GM12891 (cell line): Measurements from ENCODE around the gene SLC49A4.

ENCODE experiments used
- PAX5 ChIP-seq: IDR thresholded peaks from 2 replicates; pipeline ENCODE4 v1.6.1; 2011; ENCODE audit warnings: low read length, moderate library complexity, mild to moderate bottlenecking; ENCODE audit not compliant: insufficient read depth, severe bottlenecking
- POLR2A ChIP-seq: IDR thresholded peaks from 2 replicates; pipeline ENCODE4 v1.6.1; 2011; ENCODE audit warnings: low read depth, low read length, control low read depth
- POLR2AphosphoS5 ChIP-seq: IDR thresholded peaks from 2 replicates; pipeline ENCODE4 v1.6.1; 2011; ENCODE audit warnings: low read depth, low read length, control low read depth
- POU2F2 ChIP-seq: IDR thresholded peaks from 2 replicates; pipeline ENCODE4 v1.6.1; 2011; ENCODE audit warnings: low read depth, mild to moderate bottlenecking, control low read depth, low read length, moderate library complexity
- SPI1 ChIP-seq: IDR thresholded peaks from 2 replicates; pipeline ENCODE4 v1.6.1; 2011; ENCODE audit warnings: low read depth, low read length, control low read depth
- TAF1 ChIP-seq: IDR thresholded peaks from 2 replicates; pipeline ENCODE4 v1.6.1; 2011; ENCODE audit warnings: low read depth, low read length, control low read depth

- TF ChIP-seq SPI1 (no peak), POLR2A (no peak), TAF1 (no peak), POU2F2 (no peak), POLR2AphosphoS5 (no peak), PAX5 (no peak)
These were observed 7.0 kb upstream of the SLC49A4 start for GRCh38 chr3:122787872-122788271.
